Mesothelial cell of epicardium (in vitro differentiated cells): ENCODE results near the gene RASD2. TPM values are rescaled to one million over a fixed set of nuclear protein-coding genes. Genes with fewer than 3 reads are reported as not detected.
"Not testable (repeated sequence)": the region's sequence is repeated elsewhere in the genome, so short reads cannot be mapped to it uniquely, and the experiment has no call there.

Experiments used
- DNase-seq, 2 experiments: peaks; one replicate each; pipeline ENCODE4 v3.0.0; 2021; ENCODE audit warnings: low spot score in 2 of 2; ENCODE audit not compliant: unreplicated experiment in 2 of 2
- H3K27ac Mint-ChIP-seq: 2 replicates; pipeline ENCODE4 v1.8.0; 2021; ENCODE audit warnings: mixed read lengths
- H3K27me3 Mint-ChIP-seq: 2 replicates; pipeline ENCODE4 v1.8.0; 2021; ENCODE audit warnings: low read depth, mixed read lengths
- H3K36me3 Mint-ChIP-seq: 2 replicates; pipeline ENCODE4 v1.8.0; 2021; ENCODE audit warnings: mixed read lengths
- H3K4me1 Mint-ChIP-seq: 2 replicates; pipeline ENCODE4 v1.8.0; 2021; ENCODE audit warnings: mixed read lengths
- H3K4me3 Mint-ChIP-seq: 2 replicates; pipeline ENCODE4 v1.8.0; 2021; ENCODE audit warnings: mild to moderate bottlenecking, moderate library complexity, mixed read lengths
- H3K9me3 Mint-ChIP-seq: 2 replicates; pipeline ENCODE4 v1.8.0; 2021; ENCODE audit warnings: mixed read lengths
- total RNA-seq: library from RNA; stranded (reverse); gene quantifications from 3 replicates; pipeline ENCODE4 v1.2.1, GENCODE V29; 2021
- TF ChIP-seq, protein P1 (sequence below): fragments of 200-600 bp; sonication (generic); IDR thresholded peaks from one replicate; pipeline ENCODE4 v1.5.0; 2021; ENCODE audit warnings: antibody characterized with exemption; ENCODE audit not compliant: unreplicated experiment

RASD2 gene
- total RNA-seq, 1 donor from 2014 or later = not detected

DNA sequence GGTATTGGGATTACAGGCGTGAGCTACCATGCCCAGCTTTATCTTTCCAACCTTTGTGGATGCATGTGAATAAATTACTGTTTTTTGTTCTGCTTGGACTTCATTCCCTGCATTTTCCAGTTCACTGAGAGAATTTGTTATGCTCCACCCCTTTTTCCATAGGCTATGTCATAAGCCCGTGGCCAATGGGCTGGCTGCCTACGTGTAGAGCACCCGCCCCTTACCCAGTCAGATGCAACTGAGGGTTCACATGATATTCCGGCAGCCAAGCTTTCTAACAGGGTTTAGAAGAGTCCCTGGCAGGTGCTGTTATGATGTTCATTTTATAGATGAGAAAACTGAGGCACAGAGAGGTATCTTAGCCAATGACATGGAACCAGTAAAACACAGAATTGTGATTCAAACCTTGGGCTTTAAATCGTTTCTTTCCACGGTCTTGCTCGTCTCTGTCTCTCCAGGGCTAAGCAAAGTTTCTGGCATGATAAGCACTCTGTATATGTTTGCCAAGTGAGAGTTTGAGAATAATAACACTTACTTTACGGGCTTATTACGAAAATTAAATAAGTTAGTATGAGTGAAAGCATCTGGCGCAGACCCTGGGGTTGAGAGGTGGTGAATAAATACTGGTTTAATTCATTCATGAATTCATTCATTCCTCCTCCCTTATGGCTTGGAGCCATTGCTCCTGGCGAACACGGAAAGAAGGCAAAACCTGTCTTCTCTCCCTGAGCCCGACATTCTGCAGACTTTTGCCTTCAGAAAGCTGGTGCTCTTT lies 42.4 kb upstream of the RASD2 start:
- Mint-ChIP-seq H3K4me1 (no peaks in the 10 kb centered on the region), H3K4me3 (no peak overlapping the region), H3K27ac (no peak overlapping the region), H3K36me3 (no peaks in the 10 kb centered on the region), H3K27me3 (peaks cover 35% of the 10 kb centered on the region), H3K9me3 (peaks cover 5% of the 10 kb centered on the region)
- DNase-seq = no peak
- TF ChIP-seq, protein P1, sequence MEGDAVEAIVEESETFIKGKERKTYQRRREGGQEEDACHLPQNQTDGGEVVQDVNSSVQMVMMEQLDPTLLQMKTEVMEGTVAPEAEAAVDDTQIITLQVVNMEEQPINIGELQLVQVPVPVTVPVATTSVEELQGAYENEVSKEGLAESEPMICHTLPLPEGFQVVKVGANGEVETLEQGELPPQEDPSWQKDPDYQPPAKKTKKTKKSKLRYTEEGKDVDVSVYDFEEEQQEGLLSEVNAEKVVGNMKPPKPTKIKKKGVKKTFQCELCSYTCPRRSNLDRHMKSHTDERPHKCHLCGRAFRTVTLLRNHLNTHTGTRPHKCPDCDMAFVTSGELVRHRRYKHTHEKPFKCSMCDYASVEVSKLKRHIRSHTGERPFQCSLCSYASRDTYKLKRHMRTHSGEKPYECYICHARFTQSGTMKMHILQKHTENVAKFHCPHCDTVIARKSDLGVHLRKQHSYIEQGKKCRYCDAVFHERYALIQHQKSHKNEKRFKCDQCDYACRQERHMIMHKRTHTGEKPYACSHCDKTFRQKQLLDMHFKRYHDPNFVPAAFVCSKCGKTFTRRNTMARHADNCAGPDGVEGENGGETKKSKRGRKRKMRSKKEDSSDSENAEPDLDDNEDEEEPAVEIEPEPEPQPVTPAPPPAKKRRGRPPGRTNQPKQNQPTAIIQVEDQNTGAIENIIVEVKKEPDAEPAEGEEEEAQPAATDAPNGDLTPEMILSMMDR = no peak

DNA sequence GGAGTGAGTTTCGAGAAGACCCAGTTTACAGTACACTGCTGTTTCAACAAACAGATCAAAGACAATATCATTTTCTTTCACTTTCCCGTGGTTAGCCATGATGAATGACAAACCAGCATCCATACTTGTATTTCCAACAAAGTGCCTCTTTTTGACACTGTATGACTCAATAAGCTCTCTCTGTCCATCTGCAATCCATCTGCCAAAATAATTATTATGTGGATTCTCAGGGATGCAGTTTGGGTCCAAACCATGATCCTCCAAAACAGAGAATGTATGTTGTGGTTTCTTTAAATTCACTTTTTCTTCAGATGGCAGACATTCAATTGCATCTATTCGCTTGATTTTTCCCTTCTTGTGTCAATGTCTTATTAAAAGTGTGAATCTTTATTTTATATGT lies 37.8 kb upstream of the RASD2 start:
- DNase-seq = no peak
- no peak overlapping the region for H3K4me3 Mint-ChIP-seq
- H3K9me3 Mint-ChIP-seq = peaks cover 5% of the 10 kb centered on the region
- peaks cover 20% of the 10 kb centered on the region for H3K27me3 Mint-ChIP-seq
- H3K36me3 Mint-ChIP-seq = no peaks in the 10 kb centered on the region
- H3K4me1 Mint-ChIP-seq = no peaks in the 10 kb centered on the region
- TF ChIP-seq, protein P1 = no peak
- no peak overlapping the region for H3K27ac Mint-ChIP-seq

DNA sequence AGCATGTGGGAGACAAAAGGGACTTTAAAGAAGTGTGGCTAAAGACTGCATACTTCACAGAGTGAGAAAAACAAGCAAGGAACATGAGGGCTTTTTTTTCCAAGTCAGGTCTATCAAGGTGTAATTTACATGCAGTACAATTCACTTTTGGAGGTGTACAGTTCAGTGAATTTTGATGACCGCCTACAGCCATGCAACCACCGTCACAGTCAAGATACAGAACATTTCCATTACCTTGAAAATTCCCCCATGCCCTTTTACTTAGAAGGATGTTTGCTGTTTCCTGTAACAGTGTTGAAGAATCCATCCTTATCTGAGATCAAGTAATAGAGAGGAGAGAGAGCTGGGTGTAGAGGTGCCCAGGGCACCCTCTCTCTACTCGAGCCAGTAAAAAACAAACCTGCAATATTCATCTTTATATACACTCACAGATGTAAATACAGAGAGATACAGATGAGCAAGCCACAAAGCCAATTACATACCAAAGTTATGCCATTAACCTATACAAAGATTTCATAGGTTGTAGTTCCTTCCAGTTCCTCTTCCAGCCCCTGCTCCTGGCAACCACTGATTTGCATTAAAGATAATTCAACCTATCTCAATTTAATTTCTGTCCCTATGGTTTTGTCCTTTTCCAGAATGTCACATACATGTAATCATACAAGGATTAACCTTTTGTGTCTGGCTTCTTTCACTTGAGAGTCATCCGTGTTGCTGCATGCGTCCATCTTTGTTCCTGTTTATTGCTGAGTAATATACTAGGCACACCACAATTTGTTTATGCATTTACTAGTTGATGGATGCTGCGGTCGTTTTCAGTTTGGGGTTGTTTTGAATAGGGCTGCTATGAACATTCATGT lies 35.0 kb upstream of the RASD2 start:
- Mint-ChIP-seq H3K27ac (no peak overlapping the region), H3K4me1 (peaks cover 2% of the 10 kb centered on the region), H3K9me3 (no peaks in the 10 kb centered on the region), H3K36me3 (no peaks in the 10 kb centered on the region), H3K27me3 (peaks cover 3% of the 10 kb centered on the region), H3K4me3 (no peak overlapping the region)
- TF ChIP-seq, protein P1 = no peak
- DNase-seq = no peak

DNA sequence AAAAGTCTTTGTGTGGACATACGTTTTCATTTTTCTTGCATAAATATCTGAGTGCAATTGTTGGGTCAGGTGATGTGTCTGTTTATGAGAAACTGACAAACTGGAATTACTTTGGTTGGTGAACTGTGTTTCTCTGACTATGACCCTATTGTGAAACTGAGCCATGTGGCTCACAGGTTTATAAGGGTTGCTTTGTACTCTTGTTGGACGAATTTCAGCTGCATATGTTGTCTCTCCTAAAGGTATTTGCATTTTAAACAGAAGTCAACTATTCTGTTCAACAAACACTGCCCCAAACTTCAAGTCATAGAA lies 34.4 kb upstream of the RASD2 start:
- Mint-ChIP-seq H3K4me1 (peaks cover 8% of the 10 kb centered on the region), H3K27ac (no peak overlapping the region), H3K27me3 (peaks cover 3% of the 10 kb centered on the region), H3K36me3 (no peaks in the 10 kb centered on the region), H3K4me3 (no peak overlapping the region), H3K9me3 (no peaks in the 10 kb centered on the region)
- TF ChIP-seq, protein P1 = no peak
- no peak for DNase-seq

DNA sequence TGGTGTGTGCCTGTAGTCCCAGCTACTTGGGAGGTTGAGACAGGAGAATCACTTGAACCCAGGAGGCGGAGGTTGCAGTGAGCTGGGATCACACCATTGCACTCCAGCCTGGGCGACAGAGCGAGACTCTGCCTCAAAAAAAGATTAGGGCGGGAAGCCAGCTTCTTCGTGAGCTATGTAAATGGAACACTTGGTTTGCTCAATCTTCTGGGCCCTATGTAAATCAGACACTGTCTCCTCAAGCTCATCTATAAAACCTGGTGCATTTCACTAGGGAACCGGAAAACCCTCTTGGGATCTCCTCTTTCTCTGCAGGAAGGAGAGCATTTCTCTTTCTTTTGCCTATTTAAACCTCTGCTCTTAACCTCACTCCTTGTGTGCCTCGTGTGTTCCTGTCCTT lies 32.8 kb upstream of the RASD2 start:
- H3K9me3 Mint-ChIP-seq, H3K27ac Mint-ChIP-seq, H3K4me3 Mint-ChIP-seq, H3K36me3 Mint-ChIP-seq, DNase-seq, H3K27me3 Mint-ChIP-seq: not testable (repeated sequence)
- peaks cover 13% of the 10 kb centered on the region for H3K4me1 Mint-ChIP-seq

DNA sequence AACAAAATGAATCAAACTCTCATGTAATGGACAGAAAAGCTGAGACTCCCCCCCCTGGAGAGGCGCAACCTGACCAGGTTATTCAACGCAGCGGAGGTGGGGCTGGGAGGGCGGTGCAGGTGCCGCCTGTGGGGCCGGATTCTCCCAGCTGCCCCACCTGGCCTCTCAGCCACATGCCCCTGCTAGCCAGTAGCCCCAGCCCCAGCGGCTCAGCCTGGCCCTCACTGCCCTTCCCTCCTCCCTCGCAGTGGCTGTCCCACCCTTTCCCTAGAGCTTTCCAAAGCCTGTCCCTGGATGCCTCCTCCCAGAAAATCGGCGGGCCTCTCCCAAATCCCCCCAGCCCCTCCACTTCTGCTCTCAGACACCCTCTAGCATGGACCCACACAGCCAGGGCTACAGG lies 31.2 kb upstream of the RASD2 start:
- TF ChIP-seq, protein P1 = no peak
- H3K36me3 Mint-ChIP-seq = no peaks in the 10 kb centered on the region
- DNase-seq = no peak
- H3K9me3 Mint-ChIP-seq = no peaks in the 10 kb centered on the region
- no peak overlapping the region for H3K27ac Mint-ChIP-seq
- H3K4me3 Mint-ChIP-seq = no peak overlapping the region
- peaks cover 4% of the 10 kb centered on the region for H3K27me3 Mint-ChIP-seq
- peaks cover 13% of the 10 kb centered on the region for H3K4me1 Mint-ChIP-seq
